ENCODE measurements around the gene STUB1.

Gene STUB1

GRCh38 chr16:723695-724094 is 43.5 kb downstream of the STUB1 start:
- TF ChIP-seq ZFP3 (CRISPR knock-in tag; IDR thresholded peaks at IDR 0.05) (no peak), TOX (CRISPR knock-in tag; IDR thresholded peaks at IDR 0.05; ENCODE audit: borderline replicate concordance) (no peak), SNAI2 (CRISPR knock-in tag; IDR thresholded peaks at IDR 0.05) (no peak), CSDC2 (CRISPR knock-in tag; IDR thresholded peaks at IDR 0.05) (no peak), ARNTL (CRISPR knock-in tag; IDR thresholded peaks at IDR 0.05; ENCODE audit: borderline replicate concordance, low read depth) (no peak), ISL1 (CRISPR knock-in tag; IDR thresholded peaks at IDR 0.05) (no peak), ZNF565 (CRISPR knock-in tag; conservative IDR thresholded peaks at IDR 0.05; ENCODE audit: low read depth) (no peak), ZNF8 (CRISPR knock-in tag; IDR thresholded peaks at IDR 0.05) (no peak), OSR1 (CRISPR knock-in tag; IDR thresholded peaks at IDR 0.05) (no peak), ZC3H10 (CRISPR knock-in tag; IDR thresholded peaks at IDR 0.05) (no peak)
- TF ChIP-seq, protein P1, sequence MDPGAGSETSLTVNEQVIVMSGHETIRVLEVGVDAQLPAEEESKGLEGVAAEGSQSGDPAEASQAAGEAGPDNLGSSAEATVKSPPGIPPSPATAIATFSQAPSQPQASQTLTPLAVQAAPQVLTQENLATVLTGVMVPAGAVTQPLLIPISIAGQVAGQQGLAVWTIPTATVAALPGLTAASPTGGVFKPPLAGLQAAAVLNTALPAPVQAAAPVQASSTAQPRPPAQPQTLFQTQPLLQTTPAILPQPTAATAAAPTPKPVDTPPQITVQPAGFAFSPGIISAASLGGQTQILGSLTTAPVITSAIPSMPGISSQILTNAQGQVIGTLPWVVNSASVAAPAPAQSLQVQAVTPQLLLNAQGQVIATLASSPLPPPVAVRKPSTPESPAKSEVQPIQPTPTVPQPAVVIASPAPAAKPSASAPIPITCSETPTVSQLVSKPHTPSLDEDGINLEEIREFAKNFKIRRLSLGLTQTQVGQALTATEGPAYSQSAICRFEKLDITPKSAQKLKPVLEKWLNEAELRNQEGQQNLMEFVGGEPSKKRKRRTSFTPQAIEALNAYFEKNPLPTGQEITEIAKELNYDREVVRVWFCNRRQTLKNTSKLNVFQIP (CRISPR knock-in tag; IDR thresholded peaks at IDR 0.05; ENCODE audit: borderline replicate concordance, low read depth), result no peak
- TF ChIP-seq, protein P2, sequence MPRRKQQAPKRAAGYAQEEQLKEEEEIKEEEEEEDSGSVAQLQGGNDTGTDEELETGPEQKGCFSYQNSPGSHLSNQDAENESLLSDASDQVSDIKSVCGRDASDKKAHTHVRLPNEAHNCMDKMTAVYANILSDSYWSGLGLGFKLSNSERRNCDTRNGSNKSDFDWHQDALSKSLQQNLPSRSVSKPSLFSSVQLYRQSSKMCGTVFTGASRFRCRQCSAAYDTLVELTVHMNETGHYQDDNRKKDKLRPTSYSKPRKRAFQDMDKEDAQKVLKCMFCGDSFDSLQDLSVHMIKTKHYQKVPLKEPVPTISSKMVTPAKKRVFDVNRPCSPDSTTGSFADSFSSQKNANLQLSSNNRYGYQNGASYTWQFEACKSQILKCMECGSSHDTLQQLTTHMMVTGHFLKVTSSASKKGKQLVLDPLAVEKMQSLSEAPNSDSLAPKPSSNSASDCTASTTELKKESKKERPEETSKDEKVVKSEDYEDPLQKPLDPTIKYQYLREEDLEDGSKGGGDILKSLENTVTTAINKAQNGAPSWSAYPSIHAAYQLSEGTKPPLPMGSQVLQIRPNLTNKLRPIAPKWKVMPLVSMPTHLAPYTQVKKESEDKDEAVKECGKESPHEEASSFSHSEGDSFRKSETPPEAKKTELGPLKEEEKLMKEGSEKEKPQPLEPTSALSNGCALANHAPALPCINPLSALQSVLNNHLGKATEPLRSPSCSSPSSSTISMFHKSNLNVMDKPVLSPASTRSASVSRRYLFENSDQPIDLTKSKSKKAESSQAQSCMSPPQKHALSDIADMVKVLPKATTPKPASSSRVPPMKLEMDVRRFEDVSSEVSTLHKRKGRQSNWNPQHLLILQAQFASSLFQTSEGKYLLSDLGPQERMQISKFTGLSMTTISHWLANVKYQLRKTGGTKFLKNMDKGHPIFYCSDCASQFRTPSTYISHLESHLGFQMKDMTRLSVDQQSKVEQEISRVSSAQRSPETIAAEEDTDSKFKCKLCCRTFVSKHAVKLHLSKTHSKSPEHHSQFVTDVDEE (CRISPR knock-in tag; IDR thresholded peaks at IDR 0.05), result no peak
- no peak for ATAC-seq

- TF ChIP-seq TCF4 (CRISPR knock-in tag; IDR thresholded peaks at IDR 0.05; ENCODE audit: borderline replicate concordance) (no peak), ZNF565 (CRISPR knock-in tag; conservative IDR thresholded peaks at IDR 0.05; ENCODE audit: low read depth) (no peak)
- no peak for ATAC-seq
Measured at GRCh38 chr16:724188-725040, 44.2 kb downstream of the STUB1 start.

DNA sequence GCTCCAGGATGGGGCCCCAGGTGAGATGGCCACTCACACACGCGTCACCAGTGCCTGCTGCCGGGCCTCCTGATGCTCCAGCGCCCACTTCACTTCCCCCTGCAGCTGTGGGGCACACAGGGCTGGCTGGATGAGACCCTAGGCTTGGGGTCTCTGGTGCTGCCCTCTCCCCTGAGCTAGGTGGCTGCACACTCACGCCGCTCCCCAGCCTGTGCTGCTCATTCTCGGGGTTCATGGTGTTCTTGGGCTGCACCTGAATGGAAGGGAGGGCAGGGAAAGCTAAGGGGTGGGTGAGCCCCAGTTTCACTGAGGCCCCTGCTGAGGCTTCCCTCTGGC is 44.8 kb downstream of the STUB1 start:
- ATAC-seq, result no peak
- TF ChIP-seq, protein P3, sequence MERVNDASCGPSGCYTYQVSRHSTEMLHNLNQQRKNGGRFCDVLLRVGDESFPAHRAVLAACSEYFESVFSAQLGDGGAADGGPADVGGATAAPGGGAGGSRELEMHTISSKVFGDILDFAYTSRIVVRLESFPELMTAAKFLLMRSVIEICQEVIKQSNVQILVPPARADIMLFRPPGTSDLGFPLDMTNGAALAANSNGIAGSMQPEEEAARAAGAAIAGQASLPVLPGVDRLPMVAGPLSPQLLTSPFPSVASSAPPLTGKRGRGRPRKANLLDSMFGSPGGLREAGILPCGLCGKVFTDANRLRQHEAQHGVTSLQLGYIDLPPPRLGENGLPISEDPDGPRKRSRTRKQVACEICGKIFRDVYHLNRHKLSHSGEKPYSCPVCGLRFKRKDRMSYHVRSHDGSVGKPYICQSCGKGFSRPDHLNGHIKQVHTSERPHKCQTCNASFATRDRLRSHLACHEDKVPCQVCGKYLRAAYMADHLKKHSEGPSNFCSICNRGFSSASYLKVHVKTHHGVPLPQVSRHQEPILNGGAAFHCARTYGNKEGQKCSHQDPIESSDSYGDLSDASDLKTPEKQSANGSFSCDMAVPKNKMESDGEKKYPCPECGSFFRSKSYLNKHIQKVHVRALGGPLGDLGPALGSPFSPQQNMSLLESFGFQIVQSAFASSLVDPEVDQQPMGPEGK (CRISPR knock-in tag; IDR thresholded peaks at IDR 0.05; ENCODE audit: borderline replicate concordance), result no peak
- TF ChIP-seq PPARA (CRISPR knock-in tag; IDR thresholded peaks at IDR 0.05; ENCODE audit: borderline replicate concordance), result no peak
- no peak for TF ChIP-seq ZNF565 (CRISPR knock-in tag; conservative IDR thresholded peaks at IDR 0.05; ENCODE audit: low read depth)
- TF ChIP-seq ISL1 (CRISPR knock-in tag; IDR thresholded peaks at IDR 0.05), result no peak
- TF ChIP-seq RARB (CRISPR knock-in tag; IDR thresholded peaks at IDR 0.05), result no peak
- TF ChIP-seq ZC3H10 (CRISPR knock-in tag; IDR thresholded peaks at IDR 0.05), result no peak
- TF ChIP-seq, protein P2 (CRISPR knock-in tag; IDR thresholded peaks at IDR 0.05), result no peak
- TF ChIP-seq, protein P1 (CRISPR knock-in tag; IDR thresholded peaks at IDR 0.05; ENCODE audit: borderline replicate concordance, low read depth), result no peak
- no peak for TF ChIP-seq ZNF70 (CRISPR knock-in tag; IDR thresholded peaks at IDR 0.05)
- no peak for TF ChIP-seq BACH2 (CRISPR knock-in tag; IDR thresholded peaks at IDR 0.05; ENCODE audit: borderline replicate concordance)
- TF ChIP-seq, protein P4, sequence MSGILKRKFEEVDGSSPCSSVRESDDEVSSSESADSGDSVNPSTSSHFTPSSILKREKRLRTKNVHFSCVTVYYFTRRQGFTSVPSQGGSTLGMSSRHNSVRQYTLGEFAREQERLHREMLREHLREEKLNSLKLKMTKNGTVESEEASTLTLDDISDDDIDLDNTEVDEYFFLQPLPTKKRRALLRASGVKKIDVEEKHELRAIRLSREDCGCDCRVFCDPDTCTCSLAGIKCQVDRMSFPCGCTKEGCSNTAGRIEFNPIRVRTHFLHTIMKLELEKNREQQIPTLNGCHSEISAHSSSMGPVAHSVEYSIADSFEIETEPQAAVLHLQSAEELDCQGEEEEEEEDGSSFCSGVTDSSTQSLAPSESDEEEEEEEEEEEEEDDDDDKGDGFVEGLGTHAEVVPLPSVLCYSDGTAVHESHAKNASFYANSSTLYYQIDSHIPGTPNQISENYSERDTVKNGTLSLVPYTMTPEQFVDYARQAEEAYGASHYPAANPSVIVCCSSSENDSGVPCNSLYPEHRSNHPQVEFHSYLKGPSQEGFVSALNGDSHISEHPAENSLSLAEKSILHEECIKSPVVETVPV (CRISPR knock-in tag; IDR thresholded peaks at IDR 0.05), result no peak
- TF ChIP-seq ARNTL (CRISPR knock-in tag; IDR thresholded peaks at IDR 0.05; ENCODE audit: borderline replicate concordance, low read depth), result no peak

Measured in SK-N-SH treated with all-trans-retinoic acid at 6 μM for 48 hours (cell line).